ENCODE data around the gene CRTC1.
"Not testable (repeated sequence)": the region's sequence is repeated elsewhere in the genome, so short reads cannot be mapped to it uniquely, and the experiment has no call there.

CRTC1 gene

GRCh38 chr19:18726846-18727245, 43.4 kb downstream of the CRTC1 start:
- DNase-seq (ENCODE audit: low read depth in 2 of 2): no peak

GRCh38 chr19:18727602-18728001, 44.1 kb downstream of the CRTC1 start:
- not testable (repeated sequence) for DNase-seq (ENCODE audit: low read depth in 2 of 2)

GRCh38 chr19:18729933-18730530, 46.6 kb downstream of the CRTC1 start:
- no peak for DNase-seq (ENCODE audit: low read depth in 2 of 2)

GRCh38 chr19:18730885-18731513, 47.5 kb downstream of the CRTC1 start:
- DNase-seq (ENCODE audit: low read depth in 2 of 2): no peak

- no peak for DNase-seq (ENCODE audit: low read depth in 2 of 2)
These were observed 48.1 kb downstream of the CRTC1 start for GRCh38 chr19:18731562-18732008.

GRCh38 chr19:18733196-18733647, 49.7 kb downstream of the CRTC1 start:
- DNase-seq (ENCODE audit: low read depth in 2 of 2): no peak

- DNase-seq (ENCODE audit: low read depth in 2 of 2): not testable (repeated sequence)
These were observed 50.4 kb downstream of the CRTC1 start for GRCh38 chr19:18733762-18734332.

GRCh38 chr19:18735324-18735723, 51.8 kb downstream of the CRTC1 start:
- DNase-seq (ENCODE audit: low read depth in 2 of 2): no peak

- no peak for DNase-seq (ENCODE audit: low read depth in 2 of 2)
These were observed 52.3 kb downstream of the CRTC1 start for GRCh38 chr19:18735752-18736151.

- no peak for DNase-seq (ENCODE audit: low read depth in 2 of 2)
These were observed 53.2 kb downstream of the CRTC1 start for GRCh38 chr19:18736415-18737336.

GRCh38 chr19:18737337-18737953, 54.0 kb downstream of the CRTC1 start:
- DNase-seq (ENCODE audit: low read depth in 2 of 2): no peak

GRCh38 chr19:18737954-18738351, 54.5 kb downstream of the CRTC1 start:
- no peak for DNase-seq (ENCODE audit: low read depth in 2 of 2)

- DNase-seq (ENCODE audit: low read depth in 2 of 2): no peak
These were observed 55.6 kb downstream of the CRTC1 start for GRCh38 chr19:18738961-18739690.

GRCh38 chr19:18741124-18742121, 57.9 kb downstream of the CRTC1 start:
- DNase-seq (ENCODE audit: low read depth in 2 of 2): no peak

GRCh38 chr19:18742324-18742723, 58.8 kb downstream of the CRTC1 start:
- DNase-seq (ENCODE audit: low read depth in 2 of 2): no peak

GRCh38 chr19:18742838-18743783, 59.6 kb downstream of the CRTC1 start:
- no peak for DNase-seq (ENCODE audit: low read depth in 2 of 2)

- no peak for DNase-seq (ENCODE audit: low read depth in 2 of 2)
These were observed 60.4 kb downstream of the CRTC1 start for GRCh38 chr19:18743784-18744418.
